ENCODE data around the gene GRK2.
A peak's percentile ranks its signal among the peaks of the same experiment; 100 is the strongest.
"Not testable (repeated sequence)": the region's sequence is repeated elsewhere in the genome, so short reads cannot be mapped to it uniquely, and the experiment has no call there.

GRK2 gene

GRCh38 chr11:67254798-67255197, 11.5 kb upstream of the GRK2 start:
- peak; percentile 32 for DNase-seq (ENCODE audit: low spot score)

- DNase-seq (ENCODE audit: low spot score) = no peak
Observed at GRCh38 chr11:67255353-67255752, 10.9 kb upstream of the GRK2 start.

GRCh38 chr11:67255864-67256263, 10.4 kb upstream of the GRK2 start:
- DNase-seq (ENCODE audit: low spot score) = no peak

- DNase-seq (ENCODE audit: low spot score) = no peak
Observed at GRCh38 chr11:67256477-67257135, 9.7 kb upstream of the GRK2 start.

- DNase-seq (ENCODE audit: low spot score) = no peak
Observed at GRCh38 chr11:67260406-67260805, 5.9 kb upstream of the GRK2 start.

GRCh38 chr11:67260885-67261639, 5.2 kb upstream of the GRK2 start:
- not testable (repeated sequence) for DNase-seq (ENCODE audit: low spot score)

GRCh38 chr11:67261640-67261945, 4.7 kb upstream of the GRK2 start:
- DNase-seq (ENCODE audit: low spot score) = no peak

- no peak for DNase-seq (ENCODE audit: low spot score)
Observed at GRCh38 chr11:67261946-67262681, 4.2 kb upstream of the GRK2 start.

GRCh38 chr11:67262731-67263675, 3.3 kb upstream of the GRK2 start:
- peak; percentile 82 for DNase-seq (ENCODE audit: low spot score)

GRCh38 chr11:67264260-67264659, 2.0 kb upstream of the GRK2 start:
- no peak for DNase-seq (ENCODE audit: low spot score)

- no peak for DNase-seq (ENCODE audit: low spot score)
Observed at GRCh38 chr11:67264877-67265632, 1.2 kb upstream of the GRK2 start.

- DNase-seq (ENCODE audit: low spot score) = peak; percentile 85
Observed at GRCh38 chr11:67265633-67266448, 432 bp upstream of the GRK2 start.

GRCh38 chr11:67267188-67268080, 1.2 kb downstream of the GRK2 start:
- DNase-seq (ENCODE audit: low spot score) = no peak

GRCh38 chr11:67268081-67268961, 2.0 kb downstream of the GRK2 start:
- no peak for DNase-seq (ENCODE audit: low spot score)

- DNase-seq (ENCODE audit: low spot score) = no peak
Observed at GRCh38 chr11:67268962-67269268, 2.6 kb downstream of the GRK2 start.

GRCh38 chr11:67269401-67270255, 3.4 kb downstream of the GRK2 start:
- peak; percentile 54 for DNase-seq (ENCODE audit: low spot score)
